Stimulated activated effector memory CD8-positive, alpha-beta T cell treated with anti-CD3 and anti-CD28 coated beads, Interleukin-12 subunit alpha, Interleukin-12 subunit beta, amount 100 ng/mL, for 72 hours (primary cell): Measurements from ENCODE around the gene SLC1A4.

Experiments
- ATAC-seq: fragments of 150-1000 bp; cut with Tn5 transposase; 2 replicates; pipeline ENCODE4 v1.10.0; 2021
- DNase-seq, 2 donors: peaks; one replicate each; pipeline ENCODE4 v3.0.0; 2021 to 2022; ENCODE audit warnings: low spot score in 2 of 2
- H3K27ac Mint-ChIP-seq: one replicate; pipeline ENCODE4 v1.8.0; 2022; ENCODE audit warnings: mild to moderate bottlenecking, mixed read lengths
- H3K36me3 Mint-ChIP-seq: one replicate; pipeline ENCODE4 v1.8.0; 2022; ENCODE audit warnings: mild to moderate bottlenecking, mixed read lengths
- H3K4me1 Mint-ChIP-seq: one replicate; pipeline ENCODE4 v1.8.0; 2022; ENCODE audit warnings: mixed read lengths
- H3K4me3 Mint-ChIP-seq: one replicate; pipeline ENCODE4 v1.8.0; 2022; ENCODE audit warnings: mild to moderate bottlenecking, mixed read lengths
- H3K9me3 Mint-ChIP-seq: one replicate; pipeline ENCODE4 v1.8.0; 2022; ENCODE audit warnings: mixed read lengths

The SLC1A4 gene

DNA sequence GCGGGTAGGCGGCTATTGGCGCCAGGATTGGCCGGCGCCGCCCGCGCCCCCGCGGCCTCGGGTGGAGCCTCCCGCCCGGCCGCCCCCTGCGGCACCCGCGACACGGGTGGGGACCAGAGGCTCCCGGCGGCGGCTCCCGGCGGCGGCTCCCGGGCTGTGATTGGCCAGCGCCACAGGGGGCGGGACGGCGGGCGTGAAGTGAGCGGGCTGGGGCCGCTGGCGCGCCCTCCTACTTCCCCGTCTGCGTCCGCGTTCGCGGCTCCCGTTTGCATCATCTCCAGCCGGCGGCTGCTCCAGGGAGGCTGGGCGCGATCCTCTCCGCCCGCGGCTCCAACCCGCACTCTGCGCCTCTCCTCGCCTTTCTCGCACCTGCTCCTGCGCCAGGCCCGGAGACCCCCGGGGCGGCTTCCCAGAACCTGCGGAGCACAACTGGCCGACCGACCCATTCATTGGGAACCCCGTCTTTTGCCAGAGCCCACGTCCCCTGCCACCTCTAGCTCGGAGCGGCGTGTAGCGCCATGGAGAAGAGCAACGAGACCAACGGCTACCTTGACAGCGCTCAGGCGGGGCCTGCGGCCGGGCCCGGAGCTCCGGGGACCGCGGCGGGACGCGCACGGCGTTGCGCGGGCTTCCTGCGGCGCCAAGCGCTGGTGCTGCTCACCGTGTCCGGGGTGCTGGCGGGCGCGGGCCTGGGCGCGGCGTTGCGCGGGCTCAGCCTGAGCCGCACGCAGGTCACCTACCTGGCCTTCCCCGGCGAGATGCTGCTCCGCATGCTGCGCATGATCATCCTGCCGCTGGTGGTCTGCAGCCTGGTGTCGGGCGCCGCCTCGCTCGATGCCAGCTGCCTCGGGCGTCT is at the start of gene SLC1A4:
Gene SLC1A4, plus strand, starts transcription at position 274 of the 856 bp plus-strand sequence. Its CDS starts 245 bp downstream, at position 519.
- Mint-ChIP-seq H3K9me3 (no peaks in the 10 kb centered on the region), H3K27ac (peak within 1 kb of the TSS; percentile 90), H3K4me3 (peak within 1 kb of the TSS; percentile 92), H3K36me3 (peaks cover 26% of the 10 kb centered on the region), H3K4me1 (peaks cover 74% of the 10 kb centered on the region)
- ATAC-seq (peak; percentile 87), DNase-seq (peak; percentile 86 to 91)

DNA sequence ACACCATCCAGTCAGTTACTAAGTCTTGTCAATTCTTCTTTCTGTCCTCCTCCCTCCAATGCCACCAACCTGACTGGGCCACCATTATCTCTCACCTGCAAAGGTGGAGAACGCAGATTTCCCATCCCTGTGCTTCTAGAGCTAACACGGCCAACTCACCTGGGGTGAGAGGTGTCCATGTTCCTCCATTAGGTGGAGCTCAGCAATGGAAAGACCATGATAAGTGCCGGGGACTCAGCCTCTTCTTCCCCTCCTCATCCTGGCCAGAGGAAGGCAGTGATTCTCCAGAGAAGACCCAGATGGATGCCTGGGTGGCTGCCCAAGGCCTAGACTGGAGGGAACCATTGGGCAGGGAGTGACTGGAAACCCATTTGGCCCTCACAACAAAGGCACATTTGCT is 48.1 kb upstream of the SLC1A4 start:
- ATAC-seq (no peak), DNase-seq (no peak)
- no peak overlapping the region for H3K27ac Mint-ChIP-seq
- H3K4me1 Mint-ChIP-seq: peaks cover 36% of the 10 kb centered on the region
- no peak overlapping the region for H3K4me3 Mint-ChIP-seq
- H3K36me3 Mint-ChIP-seq: no peaks in the 10 kb centered on the region
- no peaks in the 10 kb centered on the region for H3K9me3 Mint-ChIP-seq

DNA sequence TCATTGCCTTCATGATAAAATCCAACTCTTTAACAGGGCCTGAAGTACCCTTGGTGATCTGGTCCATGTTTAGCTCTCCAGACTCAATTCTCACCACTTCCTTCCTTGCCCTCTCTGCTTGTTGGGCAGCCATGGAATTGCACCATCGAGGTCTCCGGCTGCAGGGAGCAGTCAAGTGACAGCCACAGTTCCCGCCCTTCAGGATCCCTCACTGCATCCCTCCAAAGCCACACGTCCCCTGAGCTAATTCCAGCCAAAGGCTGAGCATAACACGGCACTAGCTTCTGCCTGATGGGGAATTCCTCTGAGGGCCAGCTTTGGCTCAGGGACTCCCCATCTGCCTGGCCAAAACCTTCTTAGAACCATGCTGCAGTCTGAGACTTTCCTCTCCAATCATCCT is 47.4 kb upstream of the SLC1A4 start:
- Mint-ChIP-seq H3K4me1 (peaks cover 43% of the 10 kb centered on the region), H3K27ac (peak overlapping the region; percentile 66)

DNA sequence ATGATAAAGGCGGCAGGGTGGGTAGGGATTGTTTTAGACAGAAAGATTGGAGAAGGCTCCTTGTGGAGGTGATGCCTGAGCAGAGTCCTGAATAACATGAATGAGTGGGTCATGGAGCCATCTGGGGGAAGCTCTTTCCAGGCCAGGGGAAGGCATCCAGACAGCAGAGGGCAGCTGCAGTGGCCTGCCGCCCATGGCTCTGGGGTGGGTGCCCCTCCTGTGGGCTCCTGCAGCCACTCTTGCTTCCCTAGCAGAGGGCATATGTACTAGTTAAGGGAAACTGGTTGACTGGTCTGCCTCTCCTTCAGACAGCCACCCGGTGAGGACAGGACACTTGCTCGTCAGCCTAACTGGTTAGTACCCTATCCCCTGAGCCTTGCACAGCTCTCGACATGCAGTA is 46.5 kb upstream of the SLC1A4 start:
- DNase-seq: no peak
- ATAC-seq: no peak
- Mint-ChIP-seq H3K36me3 (no peaks in the 10 kb centered on the region), H3K4me1 (peaks cover 52% of the 10 kb centered on the region), H3K4me3 (no peak overlapping the region), H3K27ac (peak overlapping the region; percentile 66), H3K9me3 (no peaks in the 10 kb centered on the region)

More for the DNA sequence above, 47.4 kb upstream of the SLC1A4 start:
- Mint-ChIP-seq H3K36me3 (no peaks in the 10 kb centered on the region), H3K9me3 (no peaks in the 10 kb centered on the region), H3K4me3 (no peak overlapping the region)
- ATAC-seq (no peak), DNase-seq (no peak)

DNA sequence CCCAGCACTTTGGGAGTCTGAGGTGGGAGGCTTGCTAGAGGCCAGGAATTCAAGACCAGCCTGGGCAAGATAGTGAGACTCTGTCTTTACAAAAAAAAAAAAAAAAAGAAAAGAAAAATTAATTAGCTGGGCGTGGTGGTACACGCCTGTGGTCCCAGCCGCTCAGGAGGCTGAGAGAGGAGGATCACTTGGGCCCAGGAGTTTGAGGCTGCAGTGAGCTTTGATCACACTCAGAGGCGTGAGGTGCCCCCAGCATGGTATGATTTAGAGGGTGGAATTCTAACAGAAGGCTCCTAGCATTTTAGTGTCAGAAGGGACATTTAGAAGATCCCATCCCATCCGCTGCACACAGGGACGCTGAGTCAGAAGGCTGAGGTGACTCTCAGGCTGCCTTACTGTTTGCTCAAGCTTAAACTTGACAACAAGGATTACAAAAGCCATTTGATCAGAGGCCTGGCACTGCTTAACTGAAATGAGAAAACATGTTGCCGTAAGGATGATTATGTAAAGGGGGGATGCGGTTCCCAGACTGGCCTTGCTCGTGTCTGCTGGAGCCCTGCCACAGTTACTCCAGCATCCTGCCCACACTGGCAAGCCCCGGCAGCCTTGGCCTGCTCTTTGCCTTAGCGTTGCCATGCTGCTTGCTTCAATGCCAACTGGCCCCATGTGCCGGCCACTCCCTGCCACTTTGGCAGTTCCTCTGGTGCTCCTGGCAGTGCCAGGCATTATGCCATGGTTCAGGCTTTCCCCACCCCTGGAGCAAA is 45.6 kb upstream of the SLC1A4 start:
- H3K9me3 Mint-ChIP-seq: no peaks in the 10 kb centered on the region
- no peak for DNase-seq
- H3K27ac Mint-ChIP-seq: peak overlapping the region; percentile 82
- peaks cover 56% of the 10 kb centered on the region for H3K4me1 Mint-ChIP-seq
- ATAC-seq: no peak
- H3K4me3 Mint-ChIP-seq: no peak overlapping the region
- H3K36me3 Mint-ChIP-seq: no peaks in the 10 kb centered on the region

DNA sequence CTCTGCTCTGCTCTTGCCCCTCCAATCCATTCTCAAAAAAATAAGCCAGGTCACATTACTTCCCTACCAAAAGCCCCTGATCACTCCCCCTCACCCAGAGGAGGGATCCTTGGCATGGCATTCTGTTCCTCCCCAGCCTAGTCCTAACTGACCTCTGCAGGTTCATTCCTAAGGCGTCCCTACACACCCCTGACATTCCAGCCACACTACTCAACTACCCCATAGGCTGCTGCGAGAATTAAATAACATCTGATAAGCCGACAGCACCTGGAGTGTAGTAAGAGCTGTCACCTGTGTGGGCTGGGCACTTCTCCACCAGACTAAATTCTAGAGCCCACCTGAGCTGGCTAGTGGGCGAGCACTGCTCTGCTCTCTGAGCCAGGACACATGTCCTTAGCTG is 44.7 kb upstream of the SLC1A4 start:
- no peak for ATAC-seq
- H3K4me3 Mint-ChIP-seq: no peak overlapping the region
- peak overlapping the region; percentile 82 for H3K27ac Mint-ChIP-seq
- H3K4me1 Mint-ChIP-seq: peaks cover 47% of the 10 kb centered on the region
- H3K36me3 Mint-ChIP-seq: no peaks in the 10 kb centered on the region
- H3K9me3 Mint-ChIP-seq: no peaks in the 10 kb centered on the region
- no peak for DNase-seq

DNA sequence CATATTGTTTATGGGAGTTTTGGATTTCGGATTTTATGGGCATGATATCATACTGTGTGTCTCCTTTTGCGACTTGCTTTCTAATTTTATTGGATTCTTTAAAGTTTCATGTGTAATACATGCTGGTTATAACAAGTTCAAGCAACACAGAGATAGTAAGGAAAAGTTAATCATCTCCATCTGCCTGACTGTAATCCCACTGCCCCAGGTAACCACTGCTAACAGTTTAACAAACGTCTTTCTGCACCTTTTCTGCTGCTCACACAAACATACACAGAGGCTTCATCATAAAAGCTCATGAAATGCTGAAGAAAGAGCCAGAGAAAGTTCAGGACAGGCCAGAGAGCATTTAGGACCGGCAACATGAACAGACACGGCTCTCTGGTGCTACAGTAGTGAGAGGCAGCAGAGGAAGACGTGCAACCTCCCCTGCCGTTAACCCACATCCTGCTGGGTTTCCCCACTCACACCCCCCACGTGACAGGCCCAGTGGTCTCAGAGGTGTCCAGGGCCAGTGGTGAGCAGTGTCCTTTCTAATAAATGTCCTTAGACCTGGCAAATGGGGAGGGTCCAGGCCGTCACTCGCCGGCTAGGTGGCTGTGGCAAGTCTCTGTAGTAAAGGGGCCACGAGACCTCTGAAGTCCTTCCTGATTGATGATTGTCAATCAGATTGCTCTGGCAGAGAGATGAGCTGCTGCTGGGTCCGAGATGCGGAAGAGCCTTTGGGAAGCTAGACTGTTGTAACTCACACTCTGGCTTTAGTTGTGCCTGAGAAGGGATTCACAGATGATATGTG is 43.0 kb upstream of the SLC1A4 start:
- peak; percentile 55 to 86 for DNase-seq
- peak; percentile 99 for ATAC-seq
- H3K36me3 Mint-ChIP-seq: no peaks in the 10 kb centered on the region
- peaks cover 44% of the 10 kb centered on the region for H3K4me1 Mint-ChIP-seq
- H3K4me3 Mint-ChIP-seq: peak overlapping the region; percentile 79
- H3K27ac Mint-ChIP-seq: peak overlapping the region; percentile 98
- no peaks in the 10 kb centered on the region for H3K9me3 Mint-ChIP-seq

DNA sequence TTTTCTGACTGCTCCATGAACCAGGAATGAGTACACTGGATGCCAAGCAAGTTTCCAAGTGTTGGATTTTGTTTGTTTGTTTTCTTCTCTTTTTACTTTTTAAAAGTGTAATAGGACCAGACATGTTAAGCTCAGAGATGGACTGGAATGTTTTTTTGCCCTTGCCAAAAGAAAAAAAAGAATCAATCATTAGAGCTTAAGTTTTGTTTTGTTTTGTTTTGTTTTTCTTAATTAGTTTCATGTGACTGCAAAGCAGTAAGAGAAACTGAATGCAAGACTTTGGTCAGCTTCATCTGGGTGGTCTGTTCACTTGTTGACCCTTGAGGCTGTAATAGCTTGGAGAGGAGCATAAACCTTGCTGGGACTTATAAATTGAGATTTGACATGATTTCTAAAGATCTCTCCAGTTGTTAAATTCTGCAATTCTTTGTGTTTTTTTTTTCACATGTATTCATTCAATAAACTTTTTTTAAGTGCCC is 42.4 kb upstream of the SLC1A4 start:
- peaks cover 41% of the 10 kb centered on the region for H3K4me1 Mint-ChIP-seq
- H3K9me3 Mint-ChIP-seq: no peaks in the 10 kb centered on the region
- H3K27ac Mint-ChIP-seq: peak overlapping the region; percentile 98
- ATAC-seq: no peak
- DNase-seq: no peak
- peak overlapping the region; percentile 79 for H3K4me3 Mint-ChIP-seq
- H3K36me3 Mint-ChIP-seq: no peaks in the 10 kb centered on the region

DNA sequence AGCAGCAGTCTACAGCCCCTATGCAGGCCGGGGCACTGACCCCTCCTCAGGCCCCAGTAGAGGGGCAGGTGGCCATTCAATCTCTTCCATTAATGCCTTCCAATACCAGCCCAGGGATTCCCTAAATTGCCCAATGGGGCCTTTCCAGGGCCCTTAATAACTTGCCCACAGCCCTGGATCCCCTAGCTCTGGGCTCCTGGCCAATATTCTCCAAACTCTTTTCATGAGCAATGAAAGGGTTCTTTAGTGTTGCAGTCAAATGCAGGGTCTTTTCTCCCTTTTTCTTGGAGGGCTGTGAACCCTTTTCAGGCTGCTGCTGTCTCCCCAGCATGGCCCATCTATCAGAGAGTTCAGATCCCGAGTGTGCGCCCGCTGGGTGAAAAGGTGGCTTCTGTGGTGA is 41.3 kb upstream of the SLC1A4 start:
- H3K9me3 Mint-ChIP-seq: no peaks in the 10 kb centered on the region
- H3K4me3 Mint-ChIP-seq: no peak overlapping the region
- H3K27ac Mint-ChIP-seq: peak overlapping the region; percentile 98
- H3K4me1 Mint-ChIP-seq: peaks cover 34% of the 10 kb centered on the region
- ATAC-seq (no peak), DNase-seq (no peak)
- no peaks in the 10 kb centered on the region for H3K36me3 Mint-ChIP-seq

DNA sequence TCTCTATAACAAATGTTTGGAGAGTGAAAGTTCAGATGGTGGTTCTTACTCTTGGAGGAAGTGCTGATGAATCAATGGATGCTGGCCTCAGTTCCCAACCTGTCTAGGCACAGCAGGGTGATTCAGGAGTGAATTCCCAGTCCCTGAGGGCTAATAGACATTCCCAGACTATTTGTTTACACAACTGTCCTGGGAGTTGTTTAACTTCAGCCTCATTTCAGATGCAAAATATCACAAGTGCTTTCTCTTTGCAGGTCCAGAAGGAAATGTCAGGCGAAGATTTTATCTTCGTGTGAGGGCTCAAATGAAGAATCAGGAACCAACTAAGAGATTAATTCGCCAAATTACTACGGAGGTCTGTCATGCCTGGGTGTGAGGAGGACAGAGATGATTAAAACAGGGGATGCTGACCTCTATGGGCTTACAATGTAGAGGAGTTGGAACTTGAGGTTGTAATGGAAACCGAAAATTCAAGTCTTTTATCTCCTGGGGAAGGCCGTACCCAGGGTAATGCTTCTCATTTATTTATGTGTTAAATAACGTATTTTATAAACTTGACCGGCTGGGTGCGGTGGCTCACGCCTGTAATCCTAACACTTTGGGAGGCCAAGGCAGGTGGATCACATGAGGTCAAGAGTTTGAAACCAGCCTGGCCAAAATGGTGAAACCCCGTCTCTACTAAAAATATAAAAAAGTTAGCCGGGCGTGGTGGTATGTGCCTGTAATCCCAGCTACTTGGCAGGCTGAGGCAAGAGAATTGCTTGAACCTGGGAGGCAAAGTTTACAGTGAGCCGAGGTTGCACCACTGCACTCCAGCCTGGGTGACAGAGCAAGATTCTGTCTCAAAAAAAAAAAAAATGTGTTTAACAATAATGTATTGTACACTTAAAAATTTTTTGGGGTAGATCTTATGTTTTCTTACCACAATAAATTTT is 38.7 kb upstream of the SLC1A4 start:
- H3K9me3 Mint-ChIP-seq: no peaks in the 10 kb centered on the region
- no peak for ATAC-seq
- H3K4me3 Mint-ChIP-seq: no peak overlapping the region
- peaks cover 29% of the 10 kb centered on the region for H3K4me1 Mint-ChIP-seq
- no peaks in the 10 kb centered on the region for H3K36me3 Mint-ChIP-seq
- DNase-seq: no peak
- no peak overlapping the region for H3K27ac Mint-ChIP-seq

DNA sequence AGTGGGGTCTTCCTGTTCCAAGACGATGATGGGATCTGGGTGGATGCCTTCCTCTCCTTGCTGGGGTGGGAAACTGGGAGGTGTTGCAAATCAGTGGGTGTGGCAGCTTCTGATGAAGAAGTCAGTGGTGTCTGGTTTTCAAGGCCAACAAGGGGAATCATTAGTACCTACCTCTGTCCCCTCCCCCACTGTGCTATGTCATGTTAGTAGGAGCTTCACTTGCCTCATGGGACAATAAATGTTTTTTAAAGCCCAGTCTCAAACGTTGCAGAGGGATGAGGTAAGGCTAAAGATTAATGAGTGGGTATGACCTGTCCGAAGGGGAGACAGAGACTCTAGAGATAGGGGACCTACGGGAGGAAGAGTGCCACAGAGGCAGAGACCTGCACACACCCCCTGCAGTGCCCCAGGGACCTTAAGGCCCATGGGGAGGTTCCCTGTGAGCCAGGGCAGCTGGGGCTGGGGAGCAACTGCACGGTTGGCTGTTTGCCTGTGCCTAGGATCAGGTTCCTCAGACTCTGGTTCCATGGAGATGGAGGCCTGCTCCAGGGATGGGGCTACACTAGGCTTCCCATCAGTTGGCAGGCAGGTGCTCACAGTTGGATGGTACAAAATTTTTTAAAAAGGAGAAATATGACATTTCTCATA is 37.8 kb upstream of the SLC1A4 start:
- no peaks in the 10 kb centered on the region for H3K9me3 Mint-ChIP-seq
- no peak overlapping the region for H3K4me3 Mint-ChIP-seq
- no peak for ATAC-seq
- no peak for DNase-seq
- no peak overlapping the region for H3K27ac Mint-ChIP-seq
- H3K36me3 Mint-ChIP-seq: no peaks in the 10 kb centered on the region
- H3K4me1 Mint-ChIP-seq: peaks cover 20% of the 10 kb centered on the region

DNA sequence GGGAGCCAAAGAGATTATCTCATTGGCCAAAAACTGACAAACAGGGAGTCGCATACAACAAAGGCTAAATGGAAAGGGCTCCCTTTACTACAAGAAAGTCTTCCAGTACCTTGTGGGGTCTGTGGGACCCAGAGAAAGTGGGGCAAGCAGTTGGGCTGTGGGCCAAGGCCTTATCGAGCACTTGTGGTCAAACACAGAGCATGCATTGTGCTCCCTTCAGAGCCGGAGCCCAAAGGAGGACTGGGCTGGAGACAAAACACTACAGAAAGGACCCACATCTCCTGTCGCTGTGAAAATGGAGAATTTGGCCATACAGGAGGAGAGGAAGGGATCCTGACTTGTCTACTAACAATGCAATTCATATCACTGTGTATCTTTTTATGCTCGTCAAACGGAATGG is 37.1 kb upstream of the SLC1A4 start:
- no peak overlapping the region for H3K4me3 Mint-ChIP-seq
- H3K36me3 Mint-ChIP-seq: no peaks in the 10 kb centered on the region
- peaks cover 13% of the 10 kb centered on the region for H3K4me1 Mint-ChIP-seq
- ATAC-seq (no peak), DNase-seq (no peak)
- H3K27ac Mint-ChIP-seq: no peak overlapping the region
- H3K9me3 Mint-ChIP-seq: no peaks in the 10 kb centered on the region

DNA sequence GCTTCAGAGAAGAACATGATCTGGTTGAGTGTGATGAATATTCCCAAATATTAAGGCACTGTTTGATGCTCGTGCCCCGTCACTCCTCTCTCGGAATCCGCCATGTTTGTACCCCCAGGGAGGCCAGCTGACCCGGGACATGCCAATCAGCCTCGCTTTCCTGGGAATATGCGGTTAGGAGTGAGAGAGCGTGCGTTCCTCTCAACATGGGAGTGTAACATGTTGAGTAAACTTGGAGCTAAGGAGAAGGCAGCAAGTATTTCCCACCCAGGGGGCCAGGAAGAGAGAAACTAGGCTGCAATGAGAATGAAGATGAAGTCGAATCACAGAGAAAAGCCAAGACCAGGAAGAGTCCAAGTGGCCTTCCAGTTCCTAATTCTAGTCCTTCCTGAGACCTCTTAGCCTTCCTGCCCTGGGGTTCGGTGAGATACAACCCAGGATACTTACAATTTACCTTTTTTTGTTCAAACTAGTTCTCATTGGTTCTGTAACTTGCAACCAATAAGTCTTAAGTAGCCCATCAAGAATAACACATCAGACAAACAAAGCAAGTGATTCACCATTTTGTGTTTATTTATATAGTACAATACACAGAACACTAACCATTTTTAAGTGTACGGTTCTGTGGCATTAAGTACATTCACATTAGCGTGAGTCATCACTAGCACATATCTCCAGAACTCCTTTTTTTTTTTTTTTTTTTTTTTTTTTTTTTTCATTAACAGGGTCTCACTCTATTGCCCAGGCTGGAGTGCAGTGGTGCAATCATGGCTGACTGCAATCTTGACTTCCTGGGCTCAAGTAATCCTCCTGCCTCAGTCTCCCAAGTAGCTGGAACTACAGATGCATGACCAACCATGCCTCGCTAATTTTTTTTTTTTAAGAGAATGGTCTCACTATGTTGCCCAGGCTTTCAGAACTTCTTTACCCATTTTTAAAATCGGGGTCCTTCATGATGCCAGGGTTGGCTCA is 36.4 kb upstream of the SLC1A4 start:
- Mint-ChIP-seq H3K36me3 (no peaks in the 10 kb centered on the region), H3K9me3 (no peaks in the 10 kb centered on the region), H3K4me1 (peaks cover 6% of the 10 kb centered on the region), H3K27ac (no peak overlapping the region), H3K4me3 (no peak overlapping the region)
- DNase-seq: no peak
- ATAC-seq: no peak
